Activated T-cell treated with anti-CD3 and anti-CD28 coated beads, Interleukin-2, amount 50 U/mL, for 48 hours (primary cell): ENCODE measurements around the gene ARSG.
"Not testable (repeated sequence)": the region's sequence is repeated elsewhere in the genome, so short reads cannot be mapped to it uniquely, and the experiment has no call there.

Source experiments
- DNase-seq, 2 experiments: peaks; one replicate each; pipeline ENCODE4 v3.0.0-alpha.2; 2020

The ARSG gene

GRCh38 chr17:68399638-68400403 lies 108.5 kb downstream of the ARSG start:
- DNase-seq: peak; percentile 55 to 62

GRCh38 chr17:68400404-68400735 lies 109.1 kb downstream of the ARSG start:
- peak in 1 of 2 experiments; percentile 53 for DNase-seq

- no peak for DNase-seq
These were observed 110.0 kb downstream of the ARSG start for GRCh38 chr17:68401288-68401687.

DNA sequence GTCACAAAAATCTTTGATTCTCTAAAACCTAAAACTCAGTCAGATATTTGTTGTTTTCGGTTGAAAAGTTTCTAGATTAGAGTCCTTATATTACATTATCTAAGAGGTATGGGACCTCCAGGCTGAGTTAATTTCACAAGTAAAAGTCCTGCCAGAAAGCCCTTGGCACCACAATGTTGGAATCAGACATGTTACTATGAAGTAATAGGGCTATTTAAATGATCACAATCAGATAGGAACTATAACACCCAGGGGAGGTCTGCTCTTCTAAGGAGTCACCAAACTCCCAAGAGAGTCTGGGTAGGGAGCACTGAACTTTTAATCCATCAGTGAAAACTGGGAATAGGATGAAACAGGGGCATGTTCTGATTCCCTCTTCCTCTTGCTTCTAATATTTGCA lies 111.8 kb downstream of the ARSG start:
- no peak for DNase-seq

DNA sequence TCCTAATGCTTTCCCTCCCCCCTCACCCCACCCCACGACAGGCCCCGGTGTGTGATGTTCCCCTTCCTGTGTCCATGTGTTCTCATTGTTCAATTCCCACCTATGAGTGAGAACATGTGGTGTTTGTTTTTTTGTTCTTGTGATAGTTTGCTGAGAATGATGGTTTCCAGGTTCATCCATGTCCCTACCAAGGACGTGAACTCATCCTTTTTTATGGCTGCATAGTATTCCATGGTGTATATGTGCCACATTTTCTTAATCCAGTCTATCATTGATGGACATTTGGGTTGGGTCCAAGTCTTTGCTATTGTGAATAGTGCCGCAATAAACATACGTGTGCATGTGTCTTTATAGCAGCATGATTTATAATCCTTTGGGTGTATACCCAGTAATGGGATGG lies 112.5 kb downstream of the ARSG start:
- not testable (repeated sequence) for DNase-seq

- not testable (repeated sequence) for DNase-seq
These were observed 116.4 kb downstream of the ARSG start for GRCh38 chr17:68407656-68408055.

DNA sequence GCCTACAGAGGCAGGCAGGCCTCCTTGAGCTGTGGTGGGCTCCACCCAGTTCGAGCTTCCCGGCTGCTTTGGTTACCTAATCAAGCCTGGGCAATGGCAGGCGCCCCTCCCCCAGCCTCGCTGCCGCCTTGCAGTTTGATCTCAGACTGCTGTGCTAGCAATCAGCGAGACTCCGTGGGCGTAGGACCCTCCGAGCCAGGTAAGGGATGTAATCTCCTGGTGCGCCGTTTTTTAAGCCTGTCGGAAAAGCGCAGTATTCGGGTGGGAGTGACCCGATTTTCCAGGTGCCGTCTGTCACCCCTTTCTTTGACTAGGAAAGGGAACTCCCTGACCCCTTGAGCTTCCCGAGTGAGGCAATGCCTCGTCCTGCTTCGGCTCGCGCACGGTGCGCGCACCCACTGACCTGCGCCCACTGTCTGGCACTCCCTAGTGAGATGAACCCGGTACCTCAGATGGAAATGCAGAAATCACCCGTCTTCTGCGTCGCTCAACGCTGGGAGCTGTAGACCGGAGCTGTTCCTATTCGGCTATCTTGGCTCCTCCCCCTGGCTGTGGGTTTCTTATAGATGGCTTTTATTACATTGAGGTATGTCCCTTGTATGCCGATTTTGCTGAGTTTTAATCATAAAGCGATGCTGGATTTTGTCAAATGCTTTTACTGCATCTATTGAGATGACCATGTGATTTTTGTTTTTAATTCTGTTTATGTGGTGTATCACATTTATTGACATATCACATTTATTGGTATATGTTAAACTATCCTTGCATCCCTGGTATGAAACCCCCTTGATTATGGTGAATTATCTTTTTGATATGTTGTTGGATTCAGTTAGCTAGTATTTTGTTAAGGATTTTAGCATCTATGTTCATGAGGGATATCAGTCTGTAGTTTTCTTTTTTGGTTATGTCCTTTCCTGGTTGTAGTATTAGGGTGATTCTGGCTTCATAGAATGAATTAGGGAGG lies 122.6 kb downstream of the ARSG start:
- DNase-seq: peak; percentile 65 to 68

- not testable (repeated sequence) for DNase-seq
These were observed 123.6 kb downstream of the ARSG start for GRCh38 chr17:68414901-68415300.

- no peak for DNase-seq
These were observed 126.0 kb downstream of the ARSG start for GRCh38 chr17:68417317-68417716.

DNA sequence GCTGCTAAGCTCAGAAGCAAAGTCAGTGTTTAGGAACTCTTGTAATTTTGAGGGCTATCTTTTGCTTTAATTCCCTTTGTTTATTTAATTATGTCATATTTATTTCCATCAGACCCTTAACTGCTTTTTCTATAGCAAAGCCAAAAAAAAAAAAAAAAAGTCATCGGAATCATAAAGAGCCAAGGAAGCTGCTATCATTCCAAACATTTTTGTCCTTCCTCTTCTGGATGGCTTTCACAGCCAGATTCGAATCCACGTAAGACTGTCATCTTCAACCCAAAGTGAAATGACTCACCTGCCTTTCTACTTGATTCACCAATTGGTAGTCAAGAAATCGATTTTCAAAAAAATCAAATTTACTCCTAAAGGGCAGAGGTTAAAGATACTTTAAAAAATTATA lies 127.6 kb downstream of the ARSG start:
- no peak for DNase-seq

DNA sequence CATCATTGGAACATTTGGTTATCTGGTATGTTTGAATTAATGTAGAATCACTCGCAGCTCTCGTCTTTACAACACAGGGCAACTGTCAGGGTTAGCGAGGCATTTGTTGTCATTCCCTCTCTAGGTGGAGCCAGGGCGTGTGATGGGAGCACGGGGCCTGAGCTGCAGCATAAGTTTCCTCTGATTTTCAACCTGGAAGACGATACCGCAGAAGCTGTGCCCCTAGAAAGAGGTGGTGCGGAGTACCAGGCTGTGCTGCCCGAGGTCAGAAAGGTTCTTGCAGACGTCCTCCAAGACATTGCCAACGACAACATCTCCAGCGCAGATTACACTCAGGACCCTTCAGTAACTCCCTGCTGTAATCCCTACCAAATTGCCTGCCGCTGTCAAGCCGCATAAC lies 128.8 kb downstream of the ARSG start:
- DNase-seq: no peak

- no peak for DNase-seq
These were observed 130.2 kb downstream of the ARSG start for GRCh38 chr17:68421486-68421885.

- DNase-seq: no peak
These were observed 131.5 kb downstream of the ARSG start for GRCh38 chr17:68422821-68423220.

DNA sequence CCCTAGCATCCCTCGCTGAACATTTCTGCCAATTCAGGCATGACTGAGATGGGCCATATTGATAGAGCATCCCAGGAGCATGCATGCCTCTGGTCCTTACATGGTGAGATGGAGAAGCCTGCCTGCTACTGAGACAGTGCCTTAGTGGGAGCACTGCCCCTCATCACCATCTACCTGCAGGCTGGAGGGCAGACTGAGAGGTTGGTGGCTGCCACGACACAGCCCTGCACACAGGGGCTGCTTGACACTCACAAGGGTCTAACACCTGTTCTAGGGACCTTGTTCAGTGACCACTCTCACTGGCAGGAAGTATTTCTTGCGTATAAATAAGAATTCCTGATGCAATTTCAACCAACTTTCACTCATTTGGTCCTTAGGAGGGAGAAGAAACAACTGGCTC lies 132.0 kb downstream of the ARSG start:
- DNase-seq: no peak

- DNase-seq: no peak
These were observed 132.9 kb downstream of the ARSG start for GRCh38 chr17:68424203-68424602.

DNA sequence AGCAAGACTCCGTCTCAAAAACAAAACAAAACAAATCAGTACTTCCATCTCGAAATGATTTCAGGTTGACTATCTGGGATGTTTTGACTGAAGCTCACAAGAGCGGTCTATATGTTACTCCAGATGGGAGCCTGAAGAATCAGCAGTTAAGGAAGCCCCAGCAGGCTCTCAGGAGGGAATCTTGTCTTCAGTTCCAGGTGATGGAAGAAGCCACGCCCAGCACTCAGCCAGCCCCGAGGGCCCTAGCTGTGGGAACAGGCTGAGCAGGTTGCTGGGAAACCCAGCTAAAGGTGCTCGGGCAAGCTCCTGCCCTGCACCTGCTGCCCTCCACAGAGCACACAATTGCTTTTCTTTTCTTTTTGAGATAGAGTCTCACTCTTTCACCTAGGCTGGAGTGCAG lies 133.6 kb downstream of the ARSG start:
- DNase-seq: no peak

GRCh38 chr17:68425979-68426378 lies 134.7 kb downstream of the ARSG start:
- no peak for DNase-seq

GRCh38 chr17:68427575-68427974 lies 136.3 kb downstream of the ARSG start:
- DNase-seq: no peak

DNA sequence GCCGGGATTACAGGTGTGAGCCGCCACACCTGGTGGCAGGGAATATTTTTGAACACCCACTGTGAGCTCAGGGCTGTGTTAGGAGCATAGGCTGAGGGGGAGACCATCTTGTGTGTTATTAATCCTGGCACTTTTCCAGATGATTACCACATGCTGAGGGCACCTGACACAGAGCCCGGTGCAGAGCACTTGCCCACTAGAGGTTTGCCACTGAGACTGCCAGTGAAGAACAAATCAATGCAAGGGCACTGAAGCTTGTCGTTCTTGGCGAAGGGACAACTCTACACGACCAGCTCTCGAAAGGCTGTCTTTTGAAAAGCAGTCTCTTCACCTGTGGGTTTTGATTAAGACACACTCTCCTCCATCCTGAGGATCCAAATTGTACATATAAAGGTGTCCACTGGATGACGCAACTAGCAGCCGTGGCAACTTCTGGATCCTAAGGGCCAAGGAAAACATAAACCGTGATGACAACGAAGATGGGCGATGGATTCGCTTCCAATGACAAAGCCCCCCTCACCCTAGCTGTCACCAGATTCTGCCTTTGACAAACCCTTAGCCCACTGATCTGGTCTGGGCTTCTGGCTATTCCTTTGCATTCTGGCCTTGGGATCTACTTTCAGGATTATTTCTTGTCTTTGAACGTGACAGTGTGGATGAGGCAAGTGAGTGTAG lies 137.3 kb downstream of the ARSG start:
- no peak for DNase-seq

DNA sequence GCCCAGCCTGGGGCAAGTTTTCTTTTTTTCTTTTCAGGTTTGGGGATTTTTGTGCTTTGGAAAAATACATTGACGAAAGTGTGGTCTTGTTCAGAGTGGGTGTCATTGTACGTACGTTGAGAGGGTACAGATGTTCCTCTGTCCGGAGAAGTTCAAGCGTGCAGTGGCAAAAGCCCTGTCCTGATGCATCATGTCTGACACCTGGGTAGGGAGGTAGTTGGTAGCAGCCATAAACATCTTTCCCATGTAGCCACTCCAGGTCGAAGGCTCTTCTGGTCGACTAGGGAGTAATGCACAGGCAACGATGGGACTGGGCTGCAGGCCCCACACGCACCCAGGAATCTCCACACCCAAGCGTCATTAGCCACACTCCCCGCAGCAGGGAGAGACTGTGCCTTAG lies 138.6 kb downstream of the ARSG start:
- no peak for DNase-seq

GRCh38 chr17:68431045-68431608 lies 139.8 kb downstream of the ARSG start:
- DNase-seq: no peak

DNA sequence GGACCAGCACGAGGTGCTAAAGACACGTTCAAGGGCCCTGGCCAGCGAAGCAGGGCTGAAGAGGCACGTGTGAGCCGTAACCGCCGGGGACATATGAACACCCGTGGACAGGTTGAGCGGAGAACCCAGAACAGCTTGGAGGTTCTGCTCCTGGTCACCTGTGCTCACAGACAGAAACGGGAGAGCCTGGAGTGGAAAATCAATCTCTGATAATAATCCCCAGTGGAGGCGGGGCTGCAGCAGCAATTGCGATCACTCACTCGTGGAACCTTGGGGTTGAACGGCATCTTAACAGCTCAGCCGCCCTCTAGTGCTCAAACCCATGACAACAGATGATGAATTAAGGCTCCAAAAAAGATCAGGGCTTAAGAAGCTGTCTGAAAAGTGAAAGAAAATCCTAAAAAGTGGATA lies 140.4 kb downstream of the ARSG start:
- peak; percentile 40 to 45 for DNase-seq
